SHP77 (cell line): ENCODE measurements around the gene MAST1.
A peak's percentile ranks its signal among the peaks of the same experiment; 100 is the strongest.
"Not testable (repeated sequence)": the region's sequence is repeated elsewhere in the genome, so short reads cannot be mapped to it uniquely, and the experiment has no call there.

Experiments used
- DNase-seq, 2 experiments: peaks; one replicate each; lab custom pipeline; 2025; lab: John Stamatoyannopoulos, UW

MAST1 gene

DNA sequence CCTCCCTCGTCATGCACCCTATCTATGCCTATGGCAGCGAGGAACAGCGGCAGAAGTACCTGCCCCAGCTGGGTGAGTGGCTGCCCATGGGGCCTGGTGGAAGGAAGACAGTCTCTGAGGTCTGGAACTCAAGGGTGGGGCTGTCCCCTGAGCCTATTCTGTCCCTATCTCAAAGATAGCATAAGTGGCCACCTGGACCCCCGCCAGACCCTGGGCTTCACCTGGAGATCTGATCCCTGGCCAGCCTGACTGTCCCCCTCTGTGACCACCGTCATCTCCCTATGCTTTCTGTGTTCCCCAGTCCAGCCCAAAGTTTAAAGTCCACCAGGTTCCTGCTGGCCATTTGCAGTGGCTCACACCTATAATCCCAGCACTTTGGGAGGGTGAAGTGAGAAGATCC is 55.3 kb downstream of the MAST1 start:
- DNase-seq: no peak

GRCh38 chr19:12896460-12896859 is 58.1 kb downstream of the MAST1 start:
- no peak for DNase-seq

DNA sequence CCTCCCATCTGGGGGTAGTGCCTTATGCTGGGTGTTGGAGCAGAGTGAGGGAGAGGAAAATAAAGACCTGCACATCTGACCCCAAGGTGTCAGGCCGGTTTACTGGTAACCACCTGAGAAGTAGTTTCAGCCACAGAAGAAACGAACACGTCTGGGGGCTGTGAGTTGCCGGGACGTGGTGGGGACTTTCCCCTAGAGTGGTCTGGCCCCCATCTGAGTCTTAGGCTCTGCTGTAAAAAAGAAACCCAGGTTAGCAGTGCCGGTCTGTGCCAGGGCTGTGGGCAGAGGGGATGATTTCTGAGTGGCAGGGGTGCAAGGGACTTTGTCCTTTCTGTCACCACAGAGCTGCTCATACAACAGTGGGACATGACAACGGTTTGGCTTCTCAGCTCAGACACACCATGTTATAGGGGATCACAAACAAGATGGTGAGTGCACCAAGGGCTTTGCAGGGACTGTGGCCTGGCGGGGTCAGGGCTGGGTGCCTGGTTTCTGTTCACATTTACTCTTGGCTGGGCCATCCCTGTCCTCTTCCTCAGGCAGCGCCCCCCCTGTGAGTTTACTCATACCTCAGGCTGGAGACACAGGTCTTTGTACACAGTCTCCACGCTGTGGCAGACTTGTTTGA is 61.7 kb downstream of the MAST1 start:
- DNase-seq: no peak

- DNase-seq: no peak
Observed at GRCh38 chr19:12907166-12907565, 68.9 kb downstream of the MAST1 start.

GRCh38 chr19:12912571-12912970 is 74.3 kb downstream of the MAST1 start:
- peak; percentile 8 to 11 for DNase-seq

DNA sequence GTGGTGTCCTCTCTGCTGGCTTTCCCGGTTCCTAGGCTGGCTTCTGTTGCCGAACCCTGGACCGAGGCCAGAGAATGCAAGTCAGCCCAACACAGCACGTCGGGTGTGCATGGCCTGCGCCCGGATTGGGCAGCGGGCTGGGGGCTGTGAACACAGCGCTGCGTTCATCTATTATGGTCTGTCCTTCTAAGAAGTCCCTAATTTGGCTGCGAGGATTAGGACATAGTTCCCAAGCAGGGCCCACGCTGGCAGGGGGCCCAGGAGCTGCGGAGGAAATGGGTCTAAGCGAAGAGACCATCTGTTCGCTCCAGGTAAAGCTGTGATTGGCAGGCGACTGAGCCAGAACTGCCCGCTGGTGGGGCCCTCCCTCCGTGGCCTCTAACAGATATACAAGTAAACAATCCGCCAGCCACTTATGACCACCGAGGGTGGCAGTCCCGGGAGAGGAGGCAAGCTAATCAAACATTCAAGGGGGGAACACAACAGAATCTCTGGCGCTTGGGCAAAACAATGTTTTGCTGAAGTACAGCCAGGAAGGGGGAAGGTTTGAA is 74.8 kb downstream of the MAST1 start:
- peak; percentile 80 to 87 for DNase-seq

DNA sequence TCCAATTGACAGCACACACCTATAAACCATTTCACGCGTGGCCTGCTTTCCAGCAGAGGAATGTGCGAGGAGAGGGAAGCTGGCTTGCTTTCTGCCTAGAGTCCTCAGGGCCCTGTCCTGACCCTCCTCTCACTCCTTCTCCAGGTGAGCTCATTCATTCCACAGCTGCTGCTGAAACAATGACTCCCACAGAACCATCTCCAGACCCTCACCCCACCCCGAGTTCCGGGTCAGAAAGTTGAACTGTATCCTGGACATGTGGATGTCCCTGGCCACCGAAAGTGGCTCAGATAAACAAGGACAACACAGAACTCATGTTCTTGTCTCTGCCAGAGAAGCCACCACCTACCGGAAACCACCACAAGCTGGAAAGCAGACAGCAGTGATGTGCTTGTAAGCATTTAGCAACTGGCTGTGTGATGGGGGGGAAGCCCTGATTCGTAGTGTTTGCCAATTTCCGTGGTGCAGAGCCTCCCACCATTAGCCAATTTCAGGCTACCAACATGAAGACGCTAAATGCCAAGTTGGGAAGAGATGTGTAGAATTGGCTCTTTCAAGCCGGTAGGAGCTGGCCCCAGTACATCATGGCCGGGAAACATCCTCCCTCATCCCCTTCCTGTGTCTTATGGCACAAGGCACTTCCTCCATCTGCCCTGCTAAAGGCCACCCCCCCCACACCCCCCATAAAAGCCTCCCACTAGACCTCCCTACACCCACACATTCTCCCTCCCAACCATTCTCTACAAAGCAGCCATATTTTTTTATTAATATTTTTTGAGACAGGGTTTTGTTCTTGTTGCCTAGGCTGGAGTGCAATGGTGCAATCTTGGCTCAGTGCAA is 75.8 kb downstream of the MAST1 start:
- DNase-seq: peak; percentile 25 to 31

GRCh38 chr19:12915860-12916259 is 77.5 kb downstream of the MAST1 start:
- not testable (repeated sequence) for DNase-seq

DNA sequence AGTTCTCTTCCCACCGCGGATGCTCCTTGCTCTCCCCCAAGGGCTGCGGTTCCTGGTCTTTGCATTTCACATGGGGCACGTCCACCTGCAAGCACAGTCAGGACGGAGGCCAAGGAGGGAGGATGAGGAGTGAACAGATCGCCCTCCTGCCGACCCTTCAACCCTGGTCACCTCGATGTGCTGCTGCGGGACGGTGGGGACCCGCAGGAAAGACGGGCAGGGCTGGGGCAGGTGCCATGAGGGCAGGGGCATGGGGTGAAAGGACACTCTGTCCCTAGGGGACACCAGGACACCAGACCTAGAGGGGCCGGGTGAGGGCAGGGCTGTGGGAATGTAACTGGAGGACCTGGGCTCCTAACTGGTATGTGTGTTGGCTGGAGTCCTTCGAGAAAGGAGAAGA is 79.9 kb downstream of the MAST1 start:
- DNase-seq: no peak

DNA sequence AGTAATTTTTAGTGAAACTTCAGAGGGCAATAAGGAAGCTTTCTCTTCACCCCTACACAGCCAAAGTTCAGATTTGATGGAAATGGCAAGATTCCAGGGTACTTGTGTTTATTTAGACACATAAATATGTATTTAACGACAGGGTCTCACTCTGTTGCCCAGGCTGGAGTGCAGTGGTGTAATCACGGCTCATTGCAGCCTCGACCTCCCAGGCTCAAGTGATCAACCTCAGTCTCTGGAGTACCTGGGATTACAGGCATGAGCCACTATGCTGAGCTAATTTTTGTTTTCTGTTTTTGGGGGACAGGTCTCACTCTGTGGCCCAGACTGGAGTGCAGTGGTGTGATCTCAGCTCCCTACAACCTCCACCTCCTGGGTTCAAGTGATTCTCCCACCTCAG is 82.7 kb downstream of the MAST1 start:
- DNase-seq: no peak

GRCh38 chr19:12922959-12923358 is 84.6 kb downstream of the MAST1 start:
- DNase-seq: no peak
